ENCODE measurements around the gene HES5.
A peak's percentile ranks its signal among the peaks of the same experiment; 100 is the strongest.
"Not testable (repeated sequence)": the region's sequence is repeated elsewhere in the genome, so short reads cannot be mapped to it uniquely, and the experiment has no call there.

HES5 gene, protein sequence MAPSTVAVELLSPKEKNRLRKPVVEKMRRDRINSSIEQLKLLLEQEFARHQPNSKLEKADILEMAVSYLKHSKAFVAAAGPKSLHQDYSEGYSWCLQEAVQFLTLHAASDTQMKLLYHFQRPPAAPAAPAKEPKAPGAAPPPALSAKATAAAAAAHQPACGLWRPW

DNA sequence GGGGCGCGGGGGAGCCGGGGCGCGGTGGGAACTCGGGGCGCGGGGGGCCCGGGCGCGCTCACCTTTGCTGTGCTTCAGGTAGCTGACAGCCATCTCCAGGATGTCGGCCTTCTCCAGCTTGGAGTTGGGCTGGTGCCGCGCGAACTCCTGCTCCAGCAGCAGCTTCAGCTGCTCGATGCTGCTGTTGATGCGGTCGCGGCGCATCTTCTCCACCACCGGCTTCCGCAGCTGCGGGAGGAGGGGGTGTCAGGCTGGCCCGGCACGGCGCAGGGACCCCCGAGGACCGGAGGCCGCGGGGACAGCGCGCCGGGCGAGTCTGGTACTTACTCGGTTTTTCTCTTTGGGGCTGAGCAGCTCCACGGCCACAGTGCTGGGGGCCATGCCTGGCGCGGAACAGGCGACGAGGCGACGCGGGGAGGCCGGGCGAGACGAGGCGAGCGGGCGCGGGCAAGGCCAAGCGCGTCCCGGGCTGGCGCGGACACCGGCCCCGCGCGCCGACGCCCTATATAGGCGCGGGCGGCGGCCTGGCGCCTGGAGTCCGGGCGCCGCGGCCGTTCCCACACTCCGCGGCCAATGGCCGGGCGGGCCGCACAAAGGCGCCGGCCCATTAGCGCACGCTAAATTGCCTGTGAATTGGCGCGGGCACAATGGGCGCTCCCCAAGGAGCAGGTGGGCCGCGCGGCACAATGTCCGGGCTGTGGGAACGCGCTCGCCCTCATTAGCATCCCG, at the start of gene HES5:
TSS of gene HES5 (minus strand) at position 480 of the 729 bp plus-strand sequence. CDS start at position 381, 99 bp downstream.
- DNase-seq: no peak

DNA sequence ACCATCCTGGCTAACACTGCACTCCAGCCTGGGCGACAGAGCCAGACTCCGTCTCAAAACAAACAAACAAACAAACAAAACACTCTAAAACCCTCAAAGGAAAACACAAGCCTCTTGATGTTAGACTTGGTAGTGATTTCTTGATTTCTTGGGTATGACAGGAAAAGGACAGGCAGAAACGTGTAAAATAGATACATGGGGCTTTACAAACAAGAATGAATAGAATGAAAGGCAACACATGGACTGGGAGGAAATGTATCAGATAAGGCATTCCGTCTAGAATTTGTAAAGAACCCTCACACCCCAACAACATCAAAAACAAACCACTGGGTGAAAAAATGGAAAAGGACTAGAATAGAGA, 48.7 kb upstream of the HES5 start:
- no peak for DNase-seq

GRCh38 chr1:2577565-2578075, 47.6 kb upstream of the HES5 start:
- DNase-seq: peak; percentile 46 to 57

GRCh38 chr1:2575801-2576663, 46.0 kb upstream of the HES5 start:
- DNase-seq: no peak

DNA sequence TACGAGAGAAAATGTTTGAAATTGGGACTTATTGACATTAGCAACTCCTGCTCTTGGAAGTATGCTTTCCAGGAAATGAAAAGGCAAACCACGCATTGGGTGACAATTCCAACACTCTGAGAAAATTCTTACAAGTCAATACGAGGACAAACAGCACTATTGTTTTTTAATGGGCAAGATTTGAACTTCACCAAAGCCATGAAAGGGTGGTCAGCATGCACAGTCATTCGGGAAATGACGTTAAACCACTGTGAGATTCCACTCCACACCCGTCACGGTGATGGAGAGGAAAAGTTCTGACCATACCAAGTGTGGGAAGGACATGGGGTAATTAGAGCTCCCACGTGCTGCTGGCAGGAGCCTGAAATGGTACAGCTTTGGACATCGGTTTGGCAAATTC, 44.3 kb upstream of the HES5 start:
- DNase-seq: no peak

- DNase-seq: no peak
Measured at GRCh38 chr1:2573250-2573920, 43.3 kb upstream of the HES5 start.

DNA sequence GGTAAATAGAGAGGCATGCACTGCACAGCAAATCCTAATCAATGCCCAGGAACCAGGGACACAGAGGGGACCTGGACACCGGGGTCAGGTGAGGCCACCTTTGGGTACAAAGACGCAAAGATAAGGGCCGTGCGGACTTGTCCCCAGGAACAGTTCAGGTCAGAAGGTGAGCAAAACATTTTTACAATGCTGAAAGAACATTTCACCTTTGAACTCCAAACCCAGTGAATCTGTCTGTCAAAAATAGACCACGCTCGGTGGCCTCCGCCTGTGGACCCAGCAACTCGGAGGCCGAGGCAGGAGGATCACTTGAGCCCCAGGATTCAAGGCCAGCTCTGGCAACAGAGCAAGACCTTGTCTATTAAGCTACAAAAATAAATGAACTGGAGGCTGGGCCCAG, 41.3 kb upstream of the HES5 start:
- DNase-seq: no peak

- DNase-seq: no peak
Measured at GRCh38 chr1:2570332-2570731, 40.3 kb upstream of the HES5 start.

GRCh38 chr1:2569703-2570102, 39.6 kb upstream of the HES5 start:
- DNase-seq: not testable (repeated sequence)

- DNase-seq: no peak
Measured at GRCh38 chr1:2569060-2569459, 39.0 kb upstream of the HES5 start.

- not testable (repeated sequence) for DNase-seq
Measured at GRCh38 chr1:2568187-2568816, 38.2 kb upstream of the HES5 start.

DNA sequence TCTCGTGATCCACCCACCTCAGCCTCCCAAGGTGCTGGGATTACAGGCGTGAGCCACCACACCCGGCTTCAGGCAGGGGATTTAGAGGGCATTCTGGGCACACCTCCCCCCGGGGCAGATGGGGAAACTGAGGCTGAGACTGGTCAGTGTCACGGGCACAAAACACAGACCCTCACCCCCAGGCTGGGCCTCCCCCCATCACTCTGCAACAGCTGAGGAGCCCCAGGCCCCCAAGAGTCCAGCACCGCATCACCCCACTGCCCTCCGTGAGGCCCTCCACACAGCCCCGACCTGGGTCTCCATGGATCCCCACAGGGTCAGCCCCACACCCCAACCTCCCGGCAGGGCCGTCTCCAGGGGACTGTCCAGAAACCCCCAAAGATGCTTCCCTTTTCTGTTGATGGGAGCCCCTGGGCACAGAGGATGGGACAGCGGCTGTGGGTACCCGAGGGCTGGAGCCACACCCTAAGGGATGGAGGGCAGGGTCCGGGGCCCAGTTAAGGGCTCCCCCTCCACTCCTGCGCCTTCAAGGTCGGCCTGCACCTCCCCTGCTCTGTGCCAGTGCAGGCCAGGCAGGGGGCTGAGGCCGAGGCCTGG, 37.1 kb upstream of the HES5 start:
- no peak for DNase-seq

DNA sequence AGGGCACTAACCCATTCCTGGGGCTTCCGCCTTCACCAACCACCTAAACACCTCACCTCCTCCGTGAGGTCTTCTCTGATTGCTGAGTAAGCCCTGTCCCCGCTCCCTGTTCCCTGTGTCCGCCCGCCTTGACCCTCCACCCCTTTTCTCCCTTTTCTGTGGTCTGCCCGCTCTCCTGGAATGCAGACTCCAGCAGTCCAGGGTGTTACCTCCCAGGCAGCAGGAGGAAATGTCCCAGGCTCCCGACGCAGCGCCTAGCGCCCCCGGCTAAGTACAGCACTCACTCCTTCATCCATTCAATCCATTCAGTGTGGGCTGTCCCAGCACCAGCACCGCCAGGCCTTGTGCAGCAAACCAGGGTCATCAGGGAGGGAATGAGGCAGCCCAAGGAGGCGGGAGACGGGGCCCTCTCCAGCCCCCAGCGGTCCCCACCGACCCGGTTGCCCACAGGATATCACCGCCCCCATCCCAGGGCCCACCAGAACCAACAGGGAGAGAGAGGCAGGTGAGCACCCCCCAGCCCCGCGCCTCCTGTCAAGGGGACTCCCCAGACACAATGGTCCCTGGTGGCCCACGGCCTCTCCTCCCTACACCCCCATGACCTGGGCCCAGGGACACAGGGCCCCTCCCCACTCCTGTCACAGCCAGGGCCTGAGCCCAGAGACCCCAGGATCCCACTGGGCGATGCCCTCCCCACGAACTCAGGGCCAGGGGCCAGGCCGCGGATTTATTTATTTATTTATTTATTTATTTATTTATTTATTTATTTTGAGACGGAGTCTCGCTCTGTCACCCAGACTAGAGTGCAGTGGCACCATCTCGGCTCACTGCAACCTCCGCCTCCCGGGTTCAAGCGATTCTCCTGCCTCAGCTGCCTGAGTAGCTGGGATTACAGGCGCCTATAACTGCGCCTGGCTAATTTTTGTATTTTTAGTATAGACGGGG, 36.3 kb upstream of the HES5 start:
- DNase-seq: no peak

DNA sequence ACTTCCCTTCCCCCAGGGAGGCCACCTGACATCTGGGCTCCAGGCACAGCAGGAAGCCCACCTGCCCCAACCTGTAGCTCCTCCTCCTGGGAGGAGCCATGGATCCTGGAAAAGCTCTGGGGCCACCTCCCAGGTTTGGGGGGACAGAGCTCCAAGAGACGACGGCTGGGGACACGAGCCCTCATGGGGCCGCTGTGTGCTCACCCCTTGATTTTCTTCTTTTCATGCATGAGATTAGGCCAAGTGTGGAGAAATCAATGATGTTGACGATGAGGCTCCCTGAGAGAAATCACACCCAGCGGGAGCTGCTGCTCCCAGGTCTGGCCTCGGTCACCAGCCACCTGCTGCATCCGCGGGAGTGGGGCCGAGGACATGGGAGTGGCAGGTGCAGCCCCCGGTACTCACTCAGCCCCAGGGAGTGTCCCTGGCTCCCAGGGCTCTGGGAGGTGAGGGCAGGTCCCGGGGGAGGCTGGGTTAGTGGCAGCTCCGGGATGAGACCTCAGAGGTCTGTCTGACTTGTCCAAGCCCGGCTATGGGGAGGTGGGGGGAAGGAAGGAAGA, 34.8 kb upstream of the HES5 start:
- DNase-seq: no peak

GRCh38 chr1:2564006-2564814, 34.1 kb upstream of the HES5 start:
- DNase-seq: no peak

DNA sequence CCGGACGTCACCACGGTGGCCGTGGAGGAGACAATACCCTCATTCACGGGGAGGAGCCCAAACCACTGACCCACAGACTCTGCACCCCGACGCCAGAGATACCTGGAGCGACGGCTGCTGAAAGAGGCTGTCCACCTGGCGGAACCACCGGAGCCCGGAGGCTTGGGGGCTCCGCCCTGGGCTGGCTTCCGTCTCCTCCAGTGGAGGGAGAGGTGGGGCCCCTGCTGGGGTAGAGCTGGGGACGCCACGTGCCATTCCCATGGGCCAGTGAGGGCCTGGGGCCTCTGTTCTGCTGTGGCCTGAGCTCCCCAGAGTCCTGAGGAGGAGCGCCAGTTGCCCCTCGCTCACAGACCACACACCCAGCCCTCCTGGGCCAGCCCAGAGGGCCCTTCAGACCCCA, 33.1 kb upstream of the HES5 start:
- no peak for DNase-seq

DNA sequence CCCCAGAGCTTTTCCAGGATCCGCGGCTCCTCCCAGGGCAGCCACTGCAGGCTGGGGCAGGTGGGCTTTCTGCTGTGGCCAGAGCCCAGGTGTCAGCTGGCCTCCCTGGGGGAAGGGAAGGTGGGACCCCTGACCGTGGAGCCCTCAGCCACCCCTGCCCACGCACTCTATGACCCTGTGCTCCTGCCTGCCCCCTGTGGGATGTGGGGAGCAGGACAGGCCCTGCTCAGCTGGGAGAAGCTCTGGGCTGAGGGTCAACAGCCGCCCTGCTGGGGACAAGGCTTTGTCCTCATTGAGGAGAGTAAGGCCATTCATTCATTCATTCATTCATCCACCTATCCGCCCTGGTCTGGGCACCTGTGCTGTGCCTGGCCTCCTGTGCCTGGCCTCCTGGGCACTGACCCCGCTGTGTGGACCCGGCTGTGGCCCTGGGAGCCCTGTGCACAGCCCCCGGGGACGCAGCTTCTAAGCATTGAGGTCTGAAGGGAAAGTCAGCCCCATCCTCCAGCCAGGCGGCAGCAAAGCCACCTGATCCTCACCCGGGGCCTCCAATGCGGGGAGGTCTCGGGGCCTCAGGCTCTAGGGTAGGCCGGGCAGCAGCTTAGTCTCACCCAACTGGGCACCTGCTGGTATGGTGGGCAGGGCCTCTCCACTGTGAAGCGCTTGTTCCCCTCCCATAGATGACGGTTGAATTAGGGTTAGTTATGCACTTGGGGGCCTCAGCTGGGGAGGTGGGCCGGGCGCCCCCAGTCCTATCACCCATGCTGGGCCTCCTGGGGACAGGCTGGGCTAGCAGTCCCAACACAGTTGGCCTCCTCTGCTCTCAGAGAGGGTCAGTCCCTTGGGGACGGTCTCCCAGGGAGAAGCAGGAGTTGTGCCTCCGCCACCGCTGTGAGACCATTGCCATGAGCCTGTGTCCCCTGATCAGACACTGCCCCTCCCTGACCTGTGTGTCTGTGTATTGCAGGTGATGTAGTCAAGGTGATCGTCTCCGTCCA, 32.1 kb upstream of the HES5 start:
- no peak for DNase-seq

GRCh38 chr1:2561446-2561845, 31.4 kb upstream of the HES5 start:
- no peak for DNase-seq
